ENCODE data around the gene HRH2. TPM values are rescaled to one million over a fixed set of nuclear protein-coding genes. Genes with fewer than 3 reads are reported as not detected.
A peak's percentile ranks its signal among the peaks of the same experiment; 100 is the strongest.

Gene HRH2
- total RNA-seq, 1 experiment from 2014 or later = 3.3 TPM

DNA sequence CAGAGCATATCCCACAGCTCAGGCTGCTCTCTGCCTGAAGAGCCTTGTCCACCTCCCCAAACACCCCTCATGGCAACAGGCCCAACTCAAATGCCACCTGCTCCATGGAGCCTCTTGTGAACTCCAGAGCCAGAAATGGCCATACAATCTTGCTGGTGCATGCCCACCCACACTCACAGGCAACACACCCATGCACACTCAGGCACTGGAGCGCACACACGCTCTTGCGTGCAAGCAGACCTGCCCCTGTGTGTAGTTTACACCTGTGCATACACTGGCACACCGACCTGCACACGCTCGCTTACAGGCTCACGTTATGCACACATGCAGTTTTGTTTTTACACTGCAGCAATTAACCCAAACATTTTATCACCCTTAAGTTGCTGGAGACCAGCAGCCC is 40.0 kb downstream of the HRH2 start:
- H3K9me3 ChIP-seq (ENCODE audit: control insufficient read depth, low read depth, low read length) = no peaks in the 10 kb centered on the region
- Mint-ChIP-seq H3K36me3 (ENCODE audit: insufficient read depth in 1 of 3, low read depth in 3 of 3) (peaks cover 0 to 5% (median 2%) of the 10 kb centered on the region in 3 experiments; a peak in 2 of 7 replicates), H3K27ac (peak overlapping the region in 1 of 3 experiments; percentile 20; a peak in 4 of 7 replicates), H3K4me1 (peaks cover 27 to 34% of the 10 kb centered on the region in 2 experiments), H3K9me3 (peaks cover 0 to 3% of the 10 kb centered on the region in 2 experiments; a peak in 1 of 5 replicates), H3K27me3 (ENCODE audit: low read depth) (no peaks in the 10 kb centered on the region), H3K4me3 (no peak overlapping the region)
- H3K79me2 ChIP-seq (ENCODE audit: insufficient read depth, low read length) = no peaks in the 10 kb centered on the region
- no peak overlapping the region for H2BK5ac ChIP-seq (ENCODE audit: insufficient read length, low read length)
- H3T11ph ChIP-seq (ENCODE audit: low read length) = no peak overlapping the region
- H3K27me3 ChIP-seq (ENCODE audit: insufficient read depth, low read length) = no peaks in the 10 kb centered on the region
- H3K18ac ChIP-seq (ENCODE audit: insufficient read length, low read depth, low read length) = no peak overlapping the region
- H4K5ac ChIP-seq (ENCODE audit: insufficient read length, low read depth, low read length) = no peak overlapping the region
- H3K4me2 ChIP-seq (ENCODE audit: insufficient read depth, insufficient read length, low read length) = no peak overlapping the region
- H4K20me1 ChIP-seq (ENCODE audit: control insufficient read depth, insufficient read depth, insufficient read length) = no peaks in the 10 kb centered on the region
- no peak for DNase-seq
- H3K27ac ChIP-seq (ENCODE audit: insufficient read length, low read depth, low read length) = no peak overlapping the region
- no peaks in the 10 kb centered on the region for H3K79me1 ChIP-seq (ENCODE audit: insufficient read depth, low read depth, low read length, poor library complexity, severe bottlenecking)
- H2BK20ac ChIP-seq (ENCODE audit: low read depth, low read length, poor library complexity, severe bottlenecking) = no peak overlapping the region
- no CpG with 5 or more reads among the region's 7 CpGs for WGBS (ENCODE audit: extremely low coverage, insufficient read length, low lambda C conversion rate)
- no peak overlapping the region for H2BK15ac ChIP-seq (ENCODE audit: low read depth, low read length)
- no peak overlapping the region for H2AK5ac ChIP-seq (ENCODE audit: insufficient read length, low read length)
- H3K4ac ChIP-seq (ENCODE audit: low read depth, low read length) = no peak overlapping the region
- H2AFZ ChIP-seq (ENCODE audit: low read length) = no peak overlapping the region
- H3K23me2 ChIP-seq (ENCODE audit: insufficient read length, low read depth, low read length, poor library complexity, severe bottlenecking) = no peaks in the 10 kb centered on the region
- no peak overlapping the region for H3K23ac ChIP-seq (ENCODE audit: insufficient read length, low read depth, low read length)
- peaks cover 3% of the 10 kb centered on the region; the same call in 1 of the 2 replicates for H3K4me1 ChIP-seq (ENCODE audit: insufficient read depth, low read length)
- no peak overlapping the region for H3K9ac ChIP-seq (ENCODE audit: extremely low read depth, insufficient read length, low read length)
- H3K56ac ChIP-seq (ENCODE audit: insufficient read length, low read depth, low read length) = no peak overlapping the region
- H4K91ac ChIP-seq (ENCODE audit: insufficient read length, low read depth, low read length) = no peak overlapping the region
- TF ChIP-seq, protein P1, sequence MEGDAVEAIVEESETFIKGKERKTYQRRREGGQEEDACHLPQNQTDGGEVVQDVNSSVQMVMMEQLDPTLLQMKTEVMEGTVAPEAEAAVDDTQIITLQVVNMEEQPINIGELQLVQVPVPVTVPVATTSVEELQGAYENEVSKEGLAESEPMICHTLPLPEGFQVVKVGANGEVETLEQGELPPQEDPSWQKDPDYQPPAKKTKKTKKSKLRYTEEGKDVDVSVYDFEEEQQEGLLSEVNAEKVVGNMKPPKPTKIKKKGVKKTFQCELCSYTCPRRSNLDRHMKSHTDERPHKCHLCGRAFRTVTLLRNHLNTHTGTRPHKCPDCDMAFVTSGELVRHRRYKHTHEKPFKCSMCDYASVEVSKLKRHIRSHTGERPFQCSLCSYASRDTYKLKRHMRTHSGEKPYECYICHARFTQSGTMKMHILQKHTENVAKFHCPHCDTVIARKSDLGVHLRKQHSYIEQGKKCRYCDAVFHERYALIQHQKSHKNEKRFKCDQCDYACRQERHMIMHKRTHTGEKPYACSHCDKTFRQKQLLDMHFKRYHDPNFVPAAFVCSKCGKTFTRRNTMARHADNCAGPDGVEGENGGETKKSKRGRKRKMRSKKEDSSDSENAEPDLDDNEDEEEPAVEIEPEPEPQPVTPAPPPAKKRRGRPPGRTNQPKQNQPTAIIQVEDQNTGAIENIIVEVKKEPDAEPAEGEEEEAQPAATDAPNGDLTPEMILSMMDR (conservative IDR thresholded peaks at IDR 0.05) = no peak
- H2BK12ac ChIP-seq (ENCODE audit: insufficient read length, low read depth, low read length) = no peak overlapping the region
- no peak overlapping the region for H3K14ac ChIP-seq (ENCODE audit: insufficient read depth, low read length)
- H4K8ac ChIP-seq (replicated peaks; ENCODE audit: insufficient read length, low read depth, low read length) = no peak overlapping the region
- H2BK120ac ChIP-seq (ENCODE audit: low read depth, low read length, poor library complexity, severe bottlenecking) = no peak overlapping the region
